ENCODE measurements around the gene C20orf173.

C20orf173 gene

DNA sequence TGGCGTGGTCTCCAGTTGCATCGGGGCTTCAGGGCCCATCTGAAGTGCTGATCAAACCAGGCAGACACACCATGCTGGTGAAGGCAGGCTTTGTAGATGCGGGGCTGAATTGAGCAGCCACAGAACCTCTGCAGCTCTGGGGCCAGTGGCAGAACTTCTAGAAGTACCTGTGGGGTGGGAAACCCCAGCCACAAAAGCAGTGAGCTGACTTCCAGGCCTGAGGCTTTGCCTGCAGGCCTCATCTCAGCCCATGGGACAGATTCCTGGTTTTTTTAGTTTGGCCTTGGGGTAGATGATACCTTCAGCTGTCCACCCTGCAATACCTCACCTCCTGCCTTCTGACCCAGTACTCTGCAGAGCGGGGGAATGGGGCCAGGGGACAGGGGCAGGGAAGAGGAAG lies 14.1 kb downstream of the C20orf173 start:
- no peaks in the 10 kb centered on the region for H3K9me3 ChIP-seq (ENCODE audit: insufficient read depth, low read length)
- no peaks in the 10 kb centered on the region for H3F3A ChIP-seq (ENCODE audit: insufficient read depth)
- no peak overlapping the region for H3K4me2 ChIP-seq (ENCODE audit: low read depth, low read length, poor library complexity, severe bottlenecking)
- H2AFZ ChIP-seq (ENCODE audit: low read depth, low read length, severe bottlenecking): no peak overlapping the region
- no peaks in the 10 kb centered on the region for H3K9me2 ChIP-seq (replicated peaks; ENCODE audit: insufficient read depth, low read length)
- no peak overlapping the region for H3K27ac ChIP-seq (ENCODE audit: low read depth, low read length)
- TF ChIP-seq, protein P1, sequence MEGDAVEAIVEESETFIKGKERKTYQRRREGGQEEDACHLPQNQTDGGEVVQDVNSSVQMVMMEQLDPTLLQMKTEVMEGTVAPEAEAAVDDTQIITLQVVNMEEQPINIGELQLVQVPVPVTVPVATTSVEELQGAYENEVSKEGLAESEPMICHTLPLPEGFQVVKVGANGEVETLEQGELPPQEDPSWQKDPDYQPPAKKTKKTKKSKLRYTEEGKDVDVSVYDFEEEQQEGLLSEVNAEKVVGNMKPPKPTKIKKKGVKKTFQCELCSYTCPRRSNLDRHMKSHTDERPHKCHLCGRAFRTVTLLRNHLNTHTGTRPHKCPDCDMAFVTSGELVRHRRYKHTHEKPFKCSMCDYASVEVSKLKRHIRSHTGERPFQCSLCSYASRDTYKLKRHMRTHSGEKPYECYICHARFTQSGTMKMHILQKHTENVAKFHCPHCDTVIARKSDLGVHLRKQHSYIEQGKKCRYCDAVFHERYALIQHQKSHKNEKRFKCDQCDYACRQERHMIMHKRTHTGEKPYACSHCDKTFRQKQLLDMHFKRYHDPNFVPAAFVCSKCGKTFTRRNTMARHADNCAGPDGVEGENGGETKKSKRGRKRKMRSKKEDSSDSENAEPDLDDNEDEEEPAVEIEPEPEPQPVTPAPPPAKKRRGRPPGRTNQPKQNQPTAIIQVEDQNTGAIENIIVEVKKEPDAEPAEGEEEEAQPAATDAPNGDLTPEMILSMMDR (IDR thresholded peaks at IDR 0.05; ENCODE audit: insufficient read depth, low read length, poor library complexity, severe bottlenecking): no peak
- no peak for TF ChIP-seq EZH2phosphoT487 (conservative IDR thresholded peaks at IDR 0.05; ENCODE audit: low read length)
- no peak overlapping the region for H3K9ac ChIP-seq (ENCODE audit: low read length)
- H3K79me2 ChIP-seq (ENCODE audit: insufficient read depth, low read length): no peaks in the 10 kb centered on the region
- no peaks in the 10 kb centered on the region for H3K27me3 ChIP-seq (ENCODE audit: low read length)
- no peaks in the 10 kb centered on the region for H3K36me3 ChIP-seq (ENCODE audit: low read length)
- H4K20me1 ChIP-seq (ENCODE audit: low read depth, low read length): no peaks in the 10 kb centered on the region
- H3K4me3 ChIP-seq (ENCODE audit: insufficient read depth, low read length, poor library complexity, severe bottlenecking): no peak overlapping the region

DNA sequence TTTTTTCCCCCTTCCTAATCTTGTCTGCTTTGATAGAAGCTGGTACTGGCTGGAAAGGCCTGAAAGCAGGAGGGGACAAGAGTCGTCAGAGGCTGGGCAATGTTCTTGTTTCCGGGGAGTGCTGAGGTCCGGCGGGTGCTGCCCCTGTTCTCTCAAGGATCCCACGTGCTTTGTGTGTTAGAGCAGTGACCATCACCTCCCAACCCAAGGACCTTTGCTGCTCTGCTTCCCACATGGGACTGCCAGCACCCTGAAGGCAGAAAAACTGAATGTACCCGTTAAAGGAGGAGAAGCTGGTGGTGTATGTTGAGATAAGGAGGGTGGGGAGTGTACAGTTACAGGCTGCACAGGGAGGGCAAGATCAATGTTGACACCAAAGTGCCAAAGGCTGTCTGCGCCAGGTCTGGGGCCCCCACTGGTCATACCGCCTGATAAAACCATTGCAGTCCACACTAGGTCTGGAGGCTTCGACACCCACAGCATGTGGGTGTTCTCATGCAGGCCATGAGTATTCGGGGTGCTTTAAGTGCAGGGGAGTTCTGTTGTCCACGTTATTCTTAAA lies 15.0 kb downstream of the C20orf173 start:
- Histone ChIP-seq H3K36me3 (ENCODE audit: low read length) (no peaks in the 10 kb centered on the region), H3K27me3 (ENCODE audit: low read length) (no peaks in the 10 kb centered on the region), H3K4me2 (ENCODE audit: low read depth, low read length, poor library complexity, severe bottlenecking) (no peak overlapping the region), H3K9ac (ENCODE audit: low read length) (no peak overlapping the region), H4K20me1 (ENCODE audit: low read depth, low read length) (no peaks in the 10 kb centered on the region), H3K9me2 (replicated peaks; ENCODE audit: insufficient read depth, low read length) (no peaks in the 10 kb centered on the region), H2AFZ (ENCODE audit: low read depth, low read length, severe bottlenecking) (no peak overlapping the region), H3K27ac (ENCODE audit: low read depth, low read length) (no peak overlapping the region), H3K79me2 (ENCODE audit: insufficient read depth, low read length) (no peaks in the 10 kb centered on the region), H3F3A (ENCODE audit: insufficient read depth) (no peaks in the 10 kb centered on the region), H3K9me3 (ENCODE audit: insufficient read depth, low read length) (no peaks in the 10 kb centered on the region), H3K4me3 (ENCODE audit: insufficient read depth, low read length, poor library complexity, severe bottlenecking) (no peak overlapping the region)
- TF ChIP-seq EZH2phosphoT487 (conservative IDR thresholded peaks at IDR 0.05; ENCODE audit: low read length): no peak
- TF ChIP-seq, protein P1 (IDR thresholded peaks at IDR 0.05; ENCODE audit: insufficient read depth, low read length, poor library complexity, severe bottlenecking): no peak

DNA sequence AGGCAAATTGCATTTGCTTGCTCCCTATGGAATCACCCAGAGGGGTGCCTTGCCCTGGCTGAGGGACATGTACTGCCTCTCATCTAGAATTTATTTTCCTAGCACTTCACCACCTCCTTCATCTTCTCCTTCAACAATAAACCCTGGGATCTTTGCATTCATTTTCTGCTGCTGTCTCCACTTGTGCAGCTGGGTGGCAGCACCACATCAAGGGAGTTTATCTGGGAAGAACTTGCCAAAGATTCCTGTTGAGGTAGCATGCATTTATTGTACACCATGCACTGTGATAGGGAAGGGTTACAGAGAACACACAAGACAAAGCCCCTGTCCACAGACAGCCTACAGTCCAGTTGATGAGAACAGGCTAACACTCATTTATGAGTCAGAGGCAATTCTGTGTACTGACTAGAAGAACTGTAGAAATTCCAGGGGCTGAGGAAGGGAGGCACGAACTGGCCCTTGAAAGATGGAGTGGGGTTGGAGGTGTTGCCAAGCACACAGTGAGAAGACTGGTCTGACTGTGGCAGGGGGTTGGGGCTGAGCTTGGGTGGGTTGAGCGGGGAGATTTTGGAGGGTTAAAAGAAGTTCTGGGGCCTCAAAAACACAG lies 17.5 kb downstream of the C20orf173 start:
- no peaks in the 10 kb centered on the region for H3K36me3 ChIP-seq (ENCODE audit: low read length)
- H2AFZ ChIP-seq (ENCODE audit: low read depth, low read length, severe bottlenecking): no peak overlapping the region
- no peaks in the 10 kb centered on the region for H3K9me3 ChIP-seq (ENCODE audit: insufficient read depth, low read length)

More for the DNA sequence above, 17.5 kb downstream of the C20orf173 start:
- no peak overlapping the region for H3K27ac ChIP-seq (ENCODE audit: low read depth, low read length)
- H3K79me2 ChIP-seq (ENCODE audit: insufficient read depth, low read length): no peaks in the 10 kb centered on the region
- H4K20me1 ChIP-seq (ENCODE audit: low read depth, low read length): no peaks in the 10 kb centered on the region
- no peak overlapping the region for H3K4me2 ChIP-seq (ENCODE audit: low read depth, low read length, poor library complexity, severe bottlenecking)
- no peak for TF ChIP-seq EZH2phosphoT487 (conservative IDR thresholded peaks at IDR 0.05; ENCODE audit: low read length)
- TF ChIP-seq, protein P1 (IDR thresholded peaks at IDR 0.05; ENCODE audit: insufficient read depth, low read length, poor library complexity, severe bottlenecking): peak; percentile 43
- no peak overlapping the region for H3K4me3 ChIP-seq (ENCODE audit: insufficient read depth, low read length, poor library complexity, severe bottlenecking)
- H3K27me3 ChIP-seq (ENCODE audit: low read length): no peaks in the 10 kb centered on the region
- H3K9me2 ChIP-seq (replicated peaks; ENCODE audit: insufficient read depth, low read length): no peaks in the 10 kb centered on the region
- H3F3A ChIP-seq (ENCODE audit: insufficient read depth): no peaks in the 10 kb centered on the region
- no peak overlapping the region for H3K9ac ChIP-seq (ENCODE audit: low read length)

Measured in SU-DHL-6 (cell line).